OCI-LY1 (cell line): Measurements from ENCODE around the gene KCNH4.
"Not testable (repeated sequence)": the region's sequence is repeated elsewhere in the genome, so short reads cannot be mapped to it uniquely, and the experiment has no call there.

Experiments
- H2AFZ ChIP-seq: fragments of 200-600 bp; sonication (generic), shearing (Covaris generic); 2 replicates; pipeline ENCODE4 v1.6.0; 2014; ENCODE audit warnings: antibody characterized with exemption, mild to moderate bottlenecking, low read length
- H3F3A ChIP-seq: fragments of 200-600 bp; sonication (generic), shearing (Covaris generic); 2 replicates; pipeline ENCODE4 v1.6.0; 2014; ENCODE audit warnings: mild to moderate bottlenecking, antibody characterized with exemption, low read length, moderate library complexity; ENCODE audit not compliant: insufficient read depth
- H3K27ac ChIP-seq: fragments of 200-600 bp; sonication (generic); 2 replicates; pipeline ENCODE4 v1.5.1; 2014; ENCODE audit warnings: low read length, mixed run types, mild to moderate bottlenecking, low read depth; ENCODE audit not compliant: poor library complexity, severe bottlenecking
- H3K27me3 ChIP-seq: fragments of 200-600 bp; sonication (generic); 2 replicates; pipeline ENCODE4 v1.6.0; 2014; ENCODE audit warnings: antibody characterized with exemption, mild to moderate bottlenecking, low read length, moderate library complexity; ENCODE audit not compliant: insufficient read depth
- H3K36me3 ChIP-seq: fragments of 200-600 bp; sonication (generic); 2 replicates; pipeline ENCODE4 v1.6.1; 2014; ENCODE audit warnings: mild to moderate bottlenecking, antibody characterized with exemption, low read length, moderate library complexity, mixed read lengths; ENCODE audit not compliant: insufficient read depth
- H3K4me1 ChIP-seq: fragments of 200-600 bp; sonication (generic); 2 replicates; pipeline ENCODE4 v1.5.1; 2014; ENCODE audit warnings: mild to moderate bottlenecking, low read length, moderate library complexity; ENCODE audit not compliant: insufficient read depth, severe bottlenecking
- H3K4me2 ChIP-seq: fragments of 200-600 bp; sonication (generic), shearing (Covaris generic); 2 replicates; pipeline ENCODE4 v1.6.1; 2014; ENCODE audit warnings: low read length
- H3K4me3 ChIP-seq: fragments of 200-600 bp; sonication (generic); 2 replicates; pipeline ENCODE4 v1.5.1; 2014; ENCODE audit warnings: low read length, low read depth, mild to moderate bottlenecking, mixed read lengths; ENCODE audit not compliant: poor library complexity, severe bottlenecking
- H3K79me2 ChIP-seq: fragments of 200-600 bp; shearing (Covaris generic); 2 replicates; pipeline ENCODE4 v1.6.1; 2016; ENCODE audit warnings: mixed run types, low read length, mixed read lengths; ENCODE audit not compliant: insufficient read depth
- H3K9ac ChIP-seq: fragments of 200-600 bp; sonication (generic), shearing (Covaris generic); 2 replicates; pipeline ENCODE4 v1.6.1; 2014; ENCODE audit warnings: mild to moderate bottlenecking, low read length, mixed read lengths
- H3K9me2 ChIP-seq: fragments of 200-600 bp; sonication (generic), shearing (Covaris generic); 2 replicates; pipeline ENCODE4 v1.6.1; 2014; ENCODE audit warnings: low read depth, mild to moderate bottlenecking, low read length, mixed read lengths
- H3K9me3 ChIP-seq: fragments of 200-600 bp; shearing (Covaris generic); 2 replicates; pipeline ENCODE4 v1.6.1; 2014; ENCODE audit warnings: low read length, mixed read lengths
- H4K20me1 ChIP-seq: fragments of 200-600 bp; sonication (generic), shearing (Covaris generic); 2 replicates; pipeline ENCODE4 v1.6.0; 2016; ENCODE audit warnings: mild to moderate bottlenecking, low read length; ENCODE audit not compliant: insufficient read depth
- CTCF ChIP-seq: fragments of 200-600 bp; sonication (generic), shearing (Covaris generic); IDR thresholded peaks from 2 replicates; pipeline ENCODE4 v1.5.1; 2017; ENCODE audit warnings: mild to moderate bottlenecking, antibody characterized with exemption, low read length, moderate library complexity, mixed read lengths
- EZH2 ChIP-seq: fragments of 200-600 bp; sonication (generic), shearing (Covaris generic); IDR thresholded peaks from 2 replicates; pipeline ENCODE4 v1.8.0; 2017; ENCODE audit warnings: borderline replicate concordance, mixed run types, mild to moderate bottlenecking, antibody characterized with exemption, low read length, moderate library complexity, mixed read lengths

The KCNH4 gene

DNA sequence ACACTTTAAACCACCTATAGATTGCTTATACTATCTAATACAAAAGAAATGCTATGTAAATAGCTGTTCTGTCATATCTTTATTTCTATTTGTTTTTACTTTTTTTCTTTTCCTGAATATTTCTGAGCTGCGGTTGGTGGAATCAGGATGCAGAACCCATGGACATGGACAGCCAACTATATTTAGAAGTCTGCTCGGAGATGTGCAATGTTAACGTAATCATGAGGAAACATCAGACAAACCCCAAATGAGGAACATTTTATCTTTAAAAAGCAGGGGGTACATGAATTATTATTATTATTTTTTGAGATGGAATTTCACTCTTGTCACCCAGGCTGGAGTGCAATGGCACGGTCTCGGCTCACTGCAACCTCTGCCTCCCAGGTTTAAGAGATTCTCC is 44.7 kb upstream of the KCNH4 start:
- no peaks in the 10 kb centered on the region for H3K27me3 ChIP-seq
- H3K27ac ChIP-seq: no peak overlapping the region
- TF ChIP-seq EZH2 (no peak), CTCF (no peak)
- no peaks in the 10 kb centered on the region for H4K20me1 ChIP-seq
- no peaks in the 10 kb centered on the region for H3K4me1 ChIP-seq
- H3K79me2 ChIP-seq: no peaks in the 10 kb centered on the region
- H3K9me2 ChIP-seq: no peaks in the 10 kb centered on the region
- no peak overlapping the region for H3K9ac ChIP-seq
- H3K9me3 ChIP-seq: no peaks in the 10 kb centered on the region
- H3K36me3 ChIP-seq: no peaks in the 10 kb centered on the region
- no peaks in the 10 kb centered on the region for H3F3A ChIP-seq
- H2AFZ ChIP-seq: no peak overlapping the region
- no peak overlapping the region for H3K4me3 ChIP-seq
- H3K4me2 ChIP-seq: no peak overlapping the region

DNA sequence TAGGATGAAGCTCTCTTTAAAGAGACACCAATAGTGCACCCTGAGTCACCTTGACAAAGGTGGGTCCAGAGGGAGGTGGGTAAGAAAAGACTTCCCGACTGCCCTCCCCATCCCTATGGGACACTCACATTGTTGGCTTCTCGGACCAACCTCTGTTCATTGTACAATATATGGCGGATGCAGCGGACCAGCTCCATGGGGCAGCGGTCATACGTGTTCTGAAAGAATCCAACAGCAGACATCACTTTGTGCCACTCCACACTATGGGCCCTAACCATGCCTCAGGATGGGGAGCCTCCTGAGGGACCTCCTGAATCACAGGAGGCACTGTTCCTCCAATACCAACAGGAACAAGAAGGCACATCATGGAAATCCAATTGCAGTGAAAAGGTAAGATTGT is 43.7 kb upstream of the KCNH4 start:
- H2AFZ ChIP-seq: no peak overlapping the region
- H3K9ac ChIP-seq: no peak overlapping the region
- H3K4me3 ChIP-seq: no peak overlapping the region
- H3F3A ChIP-seq: no peaks in the 10 kb centered on the region
- H3K9me2 ChIP-seq: no peaks in the 10 kb centered on the region
- no peak overlapping the region for H3K27ac ChIP-seq
- no peaks in the 10 kb centered on the region for H3K4me1 ChIP-seq
- H3K36me3 ChIP-seq: no peaks in the 10 kb centered on the region
- no peaks in the 10 kb centered on the region for H3K9me3 ChIP-seq
- H4K20me1 ChIP-seq: no peaks in the 10 kb centered on the region
- H3K27me3 ChIP-seq: no peaks in the 10 kb centered on the region
- H3K4me2 ChIP-seq: no peak overlapping the region
- no peak for TF ChIP-seq EZH2
- no peak for TF ChIP-seq CTCF
- H3K79me2 ChIP-seq: no peaks in the 10 kb centered on the region

DNA sequence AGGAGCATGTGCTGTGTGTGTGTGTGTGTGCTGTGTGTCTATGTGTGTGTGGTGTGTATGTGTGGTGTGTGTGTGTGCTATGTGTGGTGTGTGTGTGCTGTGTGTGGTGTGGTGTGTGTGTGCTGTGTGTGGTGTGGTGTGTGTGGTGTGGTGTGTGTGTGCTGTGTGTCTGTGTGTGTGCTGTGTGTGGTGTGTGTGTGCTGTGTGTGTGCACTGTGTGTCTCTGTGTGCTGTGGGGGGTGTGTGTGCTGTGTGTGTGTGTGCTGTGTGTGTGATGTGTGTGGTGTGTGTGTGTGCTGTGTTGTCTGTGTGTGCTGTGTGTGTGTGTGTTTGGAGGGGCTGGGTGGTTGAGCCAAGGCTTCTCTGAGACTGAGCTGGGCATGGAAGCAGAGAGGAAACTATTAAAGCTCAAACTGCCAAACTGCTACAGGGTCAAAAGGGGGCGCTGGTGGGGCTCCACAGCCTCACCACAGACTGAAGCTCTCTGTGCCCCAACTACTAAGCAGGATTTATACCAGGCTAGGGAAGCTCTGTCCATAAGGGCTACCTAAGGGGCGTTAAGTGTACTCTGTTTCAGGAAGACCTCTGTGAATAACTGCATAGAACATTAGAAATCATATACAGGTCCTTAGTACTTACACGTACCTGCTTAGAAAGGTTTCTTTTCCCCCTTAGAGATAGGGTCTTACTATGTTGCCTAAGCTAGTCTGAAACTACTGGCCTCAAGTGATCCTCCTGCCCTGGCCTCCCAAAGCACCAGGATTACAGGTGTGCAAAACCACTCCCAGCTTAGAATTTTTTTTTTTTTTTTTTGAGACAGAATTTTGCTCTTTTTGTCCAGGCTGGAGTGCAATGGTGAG is 41.2 kb upstream of the KCNH4 start:
- no peak overlapping the region for H2AFZ ChIP-seq
- H3K4me1 ChIP-seq: no peaks in the 10 kb centered on the region
- H4K20me1 ChIP-seq: no peaks in the 10 kb centered on the region
- no peaks in the 10 kb centered on the region for H3K9me2 ChIP-seq
- H3K27ac ChIP-seq: no peak overlapping the region
- H3K9me3 ChIP-seq: no peaks in the 10 kb centered on the region
- H3K4me2 ChIP-seq: no peak overlapping the region
- no peak overlapping the region for H3K9ac ChIP-seq
- H3K27me3 ChIP-seq: no peaks in the 10 kb centered on the region
- no peaks in the 10 kb centered on the region for H3K36me3 ChIP-seq
- H3K4me3 ChIP-seq: no peak overlapping the region
- no peaks in the 10 kb centered on the region for H3K79me2 ChIP-seq
- H3F3A ChIP-seq: no peaks in the 10 kb centered on the region
- TF ChIP-seq EZH2: no peak
- TF ChIP-seq CTCF: peak; percentile 74

DNA sequence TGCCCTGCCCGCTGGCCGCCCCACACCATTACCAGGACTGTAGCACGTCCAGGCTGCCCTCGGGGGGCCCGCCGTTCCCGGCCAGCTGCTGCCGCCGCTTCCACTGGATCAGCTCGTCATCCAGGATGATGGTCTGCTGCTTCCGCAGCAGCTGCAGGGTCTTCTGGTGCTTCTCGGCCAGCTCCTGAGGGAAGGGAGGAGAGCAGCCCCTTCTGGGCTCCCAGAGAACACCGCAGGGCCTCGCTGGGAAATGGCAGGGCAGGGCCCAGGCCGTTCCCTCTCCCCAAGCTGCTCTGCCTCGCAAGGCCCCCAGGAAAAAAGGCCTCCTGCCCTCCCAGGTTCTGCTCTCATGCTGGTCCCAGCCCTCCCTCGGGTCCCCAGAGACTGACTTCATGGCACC is 38.3 kb upstream of the KCNH4 start:
- H3K9me3 ChIP-seq, H3K79me2 ChIP-seq, H3F3A ChIP-seq, H2AFZ ChIP-seq, H3K4me1 ChIP-seq, H3K27ac ChIP-seq, H3K27me3 ChIP-seq, H3K36me3 ChIP-seq, H3K4me3 ChIP-seq, H3K9me2 ChIP-seq, H4K20me1 ChIP-seq, H3K4me2 ChIP-seq, H3K9ac ChIP-seq: not testable (repeated sequence)
